ENCODE data around the gene GNAO1.
A peak's percentile ranks its signal among the peaks of the same experiment; 100 is the strongest.

Gene GNAO1

GRCh38 chr16:56316545-56316944 is 125.3 kb downstream of the GNAO1 start:
- H3K27me3 Mint-ChIP-seq, result peaks cover 13% of the 10 kb centered on the region
- no peaks in the 10 kb centered on the region for H3K9me3 Mint-ChIP-seq
- H3K4me3 Mint-ChIP-seq, result no peak overlapping the region
- H3K36me3 Mint-ChIP-seq (ENCODE audit: low read depth), result no peaks in the 10 kb centered on the region
- peaks cover 7% of the 10 kb centered on the region for H3K4me1 Mint-ChIP-seq (ENCODE audit: low read depth)
- intact Hi-C loops (cut with micrococcal nuclease), result loop anchor here (5.0 to 10.0 kb wide), 4 partner anchors 112 to 862 kb away; no protein-coding TSS in a partner anchor
- no peak overlapping the region for H3K27ac Mint-ChIP-seq

GRCh38 chr16:56317998-56318826 is 126.9 kb downstream of the GNAO1 start:
- H3K27ac Mint-ChIP-seq, result no peak overlapping the region
- H3K36me3 Mint-ChIP-seq (ENCODE audit: low read depth), result no peaks in the 10 kb centered on the region
- peaks cover 13% of the 10 kb centered on the region for H3K27me3 Mint-ChIP-seq
- no peaks in the 10 kb centered on the region for H3K9me3 Mint-ChIP-seq
- H3K4me3 Mint-ChIP-seq, result peak overlapping the region; percentile 30
- intact Hi-C loops (cut with micrococcal nuclease), result loop anchor here (1.0 to 10.0 kb wide), 5 partner anchors 113 to 863 kb away; no protein-coding TSS in a partner anchor
- H3K4me1 Mint-ChIP-seq (ENCODE audit: low read depth), result peaks cover 7% of the 10 kb centered on the region

GRCh38 chr16:56318827-56319140 is 127.5 kb downstream of the GNAO1 start:
- Mint-ChIP-seq H3K27ac (no peak overlapping the region), H3K4me3 (no peak overlapping the region), H3K27me3 (peaks cover 13% of the 10 kb centered on the region), H3K36me3 (ENCODE audit: low read depth) (no peaks in the 10 kb centered on the region), H3K4me1 (ENCODE audit: low read depth) (peaks cover 7% of the 10 kb centered on the region), H3K9me3 (no peaks in the 10 kb centered on the region)
- intact Hi-C loops (cut with micrococcal nuclease), result loop anchor here (1.0 to 10.0 kb wide), 5 partner anchors 114 to 864 kb away; no protein-coding TSS in a partner anchor

GRCh38 chr16:56319376-56319775 is 128.1 kb downstream of the GNAO1 start:
- Mint-ChIP-seq H3K4me1 (ENCODE audit: low read depth) (peaks cover 7% of the 10 kb centered on the region), H3K4me3 (no peak overlapping the region), H3K36me3 (ENCODE audit: low read depth) (no peaks in the 10 kb centered on the region), H3K27ac (no peak overlapping the region), H3K27me3 (peaks cover 13% of the 10 kb centered on the region), H3K9me3 (no peaks in the 10 kb centered on the region)
- intact Hi-C loops (cut with micrococcal nuclease), result loop anchor here (5.0 to 10.0 kb wide), 4 partner anchors 115 to 865 kb away; no protein-coding TSS in a partner anchor

GRCh38 chr16:56320056-56320455 is 128.8 kb downstream of the GNAO1 start:
- Mint-ChIP-seq H3K4me3 (no peak overlapping the region), H3K36me3 (ENCODE audit: low read depth) (no peaks in the 10 kb centered on the region), H3K4me1 (ENCODE audit: low read depth) (peaks cover 7% of the 10 kb centered on the region)

GRCh38 chr16:56320811-56321558 is 129.7 kb downstream of the GNAO1 start:
- intact Hi-C loops (cut with micrococcal nuclease), result no loop called here

More at GRCh38 chr16:56320056-56320455, 128.8 kb downstream of the GNAO1 start:
- intact Hi-C loops (cut with micrococcal nuclease), result no loop called here
- Mint-ChIP-seq H3K9me3 (no peaks in the 10 kb centered on the region), H3K27me3 (peaks cover 13% of the 10 kb centered on the region), H3K27ac (no peak overlapping the region)

GRCh38 chr16:56321571-56321970 is 130.3 kb downstream of the GNAO1 start:
- intact Hi-C loops (cut with micrococcal nuclease), result no loop called here
- Mint-ChIP-seq H3K27ac (no peak overlapping the region), H3K27me3 (peaks cover 11% of the 10 kb centered on the region), H3K4me1 (ENCODE audit: low read depth) (peaks cover 7% of the 10 kb centered on the region), H3K4me3 (no peak overlapping the region), H3K36me3 (ENCODE audit: low read depth) (no peaks in the 10 kb centered on the region), H3K9me3 (no peaks in the 10 kb centered on the region)

More at GRCh38 chr16:56320811-56321558, 129.7 kb downstream of the GNAO1 start:
- no peaks in the 10 kb centered on the region for H3K36me3 Mint-ChIP-seq (ENCODE audit: low read depth)
- no peak overlapping the region for H3K4me3 Mint-ChIP-seq
- no peak overlapping the region for H3K27ac Mint-ChIP-seq
- H3K9me3 Mint-ChIP-seq, result no peaks in the 10 kb centered on the region
- peaks cover 7% of the 10 kb centered on the region for H3K4me1 Mint-ChIP-seq (ENCODE audit: low read depth)
- H3K27me3 Mint-ChIP-seq, result peaks cover 13% of the 10 kb centered on the region

GRCh38 chr16:56324406-56324805 is 133.1 kb downstream of the GNAO1 start:
- Mint-ChIP-seq H3K9me3 (no peaks in the 10 kb centered on the region), H3K4me3 (no peak overlapping the region), H3K27ac (no peak overlapping the region), H3K4me1 (ENCODE audit: low read depth) (no peaks in the 10 kb centered on the region), H3K27me3 (no peaks in the 10 kb centered on the region), H3K36me3 (ENCODE audit: low read depth) (no peaks in the 10 kb centered on the region)
- intact Hi-C loops (cut with micrococcal nuclease), result no loop called here

- Mint-ChIP-seq H3K27ac (no peak overlapping the region), H3K36me3 (ENCODE audit: low read depth) (no peaks in the 10 kb centered on the region)
Observed at GRCh38 chr16:56325956-56326355, 134.7 kb downstream of the GNAO1 start.

GRCh38 chr16:56327071-56327928 is 136.0 kb downstream of the GNAO1 start:
- Mint-ChIP-seq H3K9me3 (no peaks in the 10 kb centered on the region), H3K4me1 (ENCODE audit: low read depth) (no peaks in the 10 kb centered on the region), H3K27me3 (peaks cover 1% of the 10 kb centered on the region), H3K4me3 (no peak overlapping the region), H3K36me3 (ENCODE audit: low read depth) (no peaks in the 10 kb centered on the region), H3K27ac (no peak overlapping the region)
- intact Hi-C loops (cut with micrococcal nuclease), result no loop called here

More at GRCh38 chr16:56325956-56326355, 134.7 kb downstream of the GNAO1 start:
- intact Hi-C loops (cut with micrococcal nuclease), result no loop called here
- Mint-ChIP-seq H3K27me3 (no peaks in the 10 kb centered on the region), H3K9me3 (no peaks in the 10 kb centered on the region), H3K4me1 (ENCODE audit: low read depth) (no peaks in the 10 kb centered on the region), H3K4me3 (no peak overlapping the region)

- Mint-ChIP-seq H3K4me1 (ENCODE audit: low read depth) (no peaks in the 10 kb centered on the region), H3K36me3 (ENCODE audit: low read depth) (no peaks in the 10 kb centered on the region), H3K27ac (no peak overlapping the region), H3K27me3 (peaks cover 3% of the 10 kb centered on the region), H3K9me3 (no peaks in the 10 kb centered on the region), H3K4me3 (no peak overlapping the region)
- intact Hi-C loops (cut with micrococcal nuclease), result no loop called here
Observed at GRCh38 chr16:56327929-56328258, 136.6 kb downstream of the GNAO1 start.

GRCh38 chr16:56328276-56329022 is 137.2 kb downstream of the GNAO1 start:
- Mint-ChIP-seq H3K27me3 (peaks cover 3% of the 10 kb centered on the region), H3K27ac (no peak overlapping the region), H3K36me3 (ENCODE audit: low read depth) (no peaks in the 10 kb centered on the region), H3K9me3 (no peaks in the 10 kb centered on the region), H3K4me1 (ENCODE audit: low read depth) (no peaks in the 10 kb centered on the region), H3K4me3 (no peak overlapping the region)
- intact Hi-C loops (cut with micrococcal nuclease), result no loop called here

- intact Hi-C loops (cut with micrococcal nuclease), result no loop called here
- Mint-ChIP-seq H3K27ac (no peak overlapping the region), H3K27me3 (peaks cover 3% of the 10 kb centered on the region), H3K9me3 (no peaks in the 10 kb centered on the region), H3K4me3 (no peak overlapping the region), H3K4me1 (ENCODE audit: low read depth) (no peaks in the 10 kb centered on the region), H3K36me3 (ENCODE audit: low read depth) (no peaks in the 10 kb centered on the region)
Observed at GRCh38 chr16:56329887-56330286, 138.6 kb downstream of the GNAO1 start.

All from dendritic cell treated with granulocyte-macrophage colony-stimulating factor and Interleukin-4, amounts not matched to agents 40 ng/mL and 50 ng/mL, for 4 days (primary cell).